Lower leg skin (tissue), 3 donors: Measurements from ENCODE around the gene ZSWIM6.

Source experiments
- CTCF ChIP-seq, 3 donors: fragments of 450-650 bp; IDR thresholded peaks; one replicate each; pipeline ENCODE4 v1.5.1; 2016; ENCODE audit warnings: antibody characterized with exemption in 3 of 3, mild to moderate bottlenecking in 3 of 3, moderate library complexity in 2 of 3
- POLR2A ChIP-seq, 2 donors: fragments of 450-650 bp; IDR thresholded peaks; one replicate each; pipeline ENCODE4 v1.6.1; 2016 to 2017; ENCODE audit warnings: antibody characterized with exemption in 2 of 2, mild to moderate bottlenecking in 1 of 2, moderate library complexity in 1 of 2

DNA sequence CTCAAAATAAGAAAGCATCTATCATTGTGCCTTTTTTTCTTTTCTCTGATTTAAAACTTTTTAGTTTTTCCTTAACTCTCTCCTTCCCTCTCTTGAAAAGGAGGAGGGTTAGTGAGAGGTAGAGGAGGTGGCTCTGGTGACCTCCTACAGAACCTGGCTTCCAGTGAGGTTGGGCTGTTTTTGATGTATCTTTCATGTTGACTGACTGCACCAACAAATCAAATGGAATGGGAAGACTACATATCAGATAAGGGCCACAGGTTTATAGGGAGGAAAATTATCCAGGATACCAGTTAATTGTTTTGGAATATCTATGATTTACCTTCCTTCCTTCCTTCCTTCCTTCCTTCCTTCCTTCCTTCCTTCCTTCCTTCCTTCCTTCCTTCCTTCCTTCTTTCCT is 173.2 kb downstream of the ZSWIM6 start:
- TF ChIP-seq CTCF (IDR thresholded peaks at IDR 0.05) (no peak), POLR2A (IDR thresholded peaks at IDR 0.05) (no peak)
